ENCODE results near the gene CD19. TPM values are rescaled to one million over a fixed set of nuclear protein-coding genes. Genes with fewer than 3 reads are reported as not detected.
A peak's percentile ranks its signal among the peaks of the same experiment; 100 is the strongest.
"Not testable (repeated sequence)": the region's sequence is repeated elsewhere in the genome, so short reads cannot be mapped to it uniquely, and the experiment has no call there.

Gene CD19
- total RNA-seq, 1 experiment from 2014 or later, result not detected

GRCh38 chr16:28925386-28926228 lies 6.2 kb upstream of the CD19 start:
- Histone ChIP-seq H3K9me3 (ENCODE audit: control insufficient read depth, insufficient read depth, low read depth, low read length) (no peaks in the 10 kb centered on the region), H3K4me1 (ENCODE audit: control insufficient read depth, insufficient read depth, low read length) (peaks cover 6% of the 10 kb centered on the region), H3K4me3 (ENCODE audit: low read depth in 2 of 2, low read length in 2 of 2) (peak overlapping the region; percentile 81 to 82), H3K27me3 (ENCODE audit: control insufficient read depth, insufficient read depth, low read length) (no peaks in the 10 kb centered on the region), H3K27ac (ENCODE audit: low read length) (peak overlapping the region; percentile 98), H3K36me3 (ENCODE audit: control insufficient read depth, insufficient read depth, low read length) (no peaks in the 10 kb centered on the region)
- TF ChIP-seq CTCF (IDR thresholded peaks at IDR 0.05), result no peak
- TF ChIP-seq POLR2AphosphoS5 (IDR thresholded peaks at IDR 0.05; ENCODE audit: low read depth, low read length), result peak; percentile 81; the same call in 1 of the 2 replicates
- TF ChIP-seq SIN3A (IDR thresholded peaks at IDR 0.05; ENCODE audit: borderline replicate concordance, insufficient read depth, low read depth, low read length), result no peak
- peak in 1 of 2 experiments; percentile 47; a peak in 1 of 4 replicates for TF ChIP-seq REST (IDR thresholded peaks at IDR 0.05; ENCODE audit: insufficient read depth in 1 of 2, low read depth in 2 of 2, low read length in 1 of 2)
- peak; percentile 95 for TF ChIP-seq TCF7L2 (IDR thresholded peaks at IDR 0.05; ENCODE audit: low read depth, low read length)
- BruUV-seq (replicated peaks), result no TSS peak
- in situ Hi-C loops (cut with HindIII; ENCODE audit: low pct_unique_long_range_greater_than_20kb, low sequenced_read_pairs) (no loop called here), intact Hi-C loops (cut with micrococcal nuclease; ENCODE audit: unreplicated experiment) (no loop called here)
- peak; percentile 76 for ATAC-seq
- no peak for DNase-seq (ENCODE audit: low read depth, low spot score)
- ChIA-PET CTCF (no interaction called here), POLR2A (no interaction called here)

- H3K9me3 ChIP-seq (ENCODE audit: control insufficient read depth, insufficient read depth, low read depth, low read length); BruUV-seq (replicated peaks); in situ Hi-C loops (cut with HindIII; ENCODE audit: low pct_unique_long_range_greater_than_20kb, low sequenced_read_pairs); CTCF ChIA-PET; POLR2A ChIA-PET; ATAC-seq; H3K4me1 ChIP-seq (ENCODE audit: control insufficient read depth, insufficient read depth, low read length); intact Hi-C loops (cut with micrococcal nuclease; ENCODE audit: unreplicated experiment); DNase-seq (ENCODE audit: low read depth, low spot score); H3K27me3 ChIP-seq (ENCODE audit: control insufficient read depth, insufficient read depth, low read length); H3K36me3 ChIP-seq (ENCODE audit: control insufficient read depth, insufficient read depth, low read length): not testable (repeated sequence)
- peak overlapping the region; percentile 81 to 82 for H3K4me3 ChIP-seq (ENCODE audit: low read depth in 2 of 2, low read length in 2 of 2)
- peak overlapping the region; percentile 98 for H3K27ac ChIP-seq (ENCODE audit: low read length)
These were observed 5.5 kb upstream of the CD19 start for GRCh38 chr16:28926284-28926683.

- ChIA-PET POLR2A (interaction anchor here (0.6 kb wide), 1 partner anchor 65 kb away, joined by 15 read pairs; no protein-coding TSS in a partner anchor), CTCF (interaction anchor here (0.6 kb wide), 1 partner anchor 53 kb away, joined by 8 read pairs; no protein-coding TSS in a partner anchor)
- in situ Hi-C loops (cut with HindIII; ENCODE audit: low pct_unique_long_range_greater_than_20kb, low sequenced_read_pairs) (no loop called here), intact Hi-C loops (cut with micrococcal nuclease; ENCODE audit: unreplicated experiment) (no loop called here)
- Histone ChIP-seq H3K4me3 (ENCODE audit: low read depth in 2 of 2, low read length in 2 of 2) (no peak overlapping the region), H3K9me3 (ENCODE audit: control insufficient read depth, insufficient read depth, low read depth, low read length) (no peaks in the 10 kb centered on the region), H3K4me1 (ENCODE audit: control insufficient read depth, insufficient read depth, low read length) (peaks cover 6% of the 10 kb centered on the region), H3K27ac (ENCODE audit: low read length) (no peak overlapping the region), H3K27me3 (ENCODE audit: control insufficient read depth, insufficient read depth, low read length) (no peaks in the 10 kb centered on the region), H3K36me3 (ENCODE audit: control insufficient read depth, insufficient read depth, low read length) (no peaks in the 10 kb centered on the region)
- no peak for DNase-seq (ENCODE audit: low read depth, low spot score)
- no peak for TF ChIP-seq SIN3A (IDR thresholded peaks at IDR 0.05; ENCODE audit: borderline replicate concordance, insufficient read depth, low read depth, low read length)
- no peak for TF ChIP-seq CTCF (IDR thresholded peaks at IDR 0.05)
- no peak for TF ChIP-seq POLR2AphosphoS5 (IDR thresholded peaks at IDR 0.05; ENCODE audit: low read depth, low read length)
- TF ChIP-seq REST (IDR thresholded peaks at IDR 0.05; ENCODE audit: insufficient read depth in 1 of 2, low read depth in 2 of 2, low read length in 1 of 2), result no peak
- no peak for TF ChIP-seq TCF7L2 (IDR thresholded peaks at IDR 0.05; ENCODE audit: low read depth, low read length)
- BruUV-seq (replicated peaks), result no TSS peak
- ATAC-seq, result no peak
These were observed 4.0 kb upstream of the CD19 start for GRCh38 chr16:28927815-28928214.
